PFSK-1 (cell line): Measurements from ENCODE around the gene TRPM2.

Experiments used
- FOXP2 ChIP-seq: optimal IDR thresholded peaks from 2 replicates; pipeline ENCODE3; 2011; ENCODE audit warnings: borderline replicate concordance, control low read depth, inconsistent platforms; ENCODE audit not compliant: insufficient read depth; ENCODE audit errors: extremely low read length, extremely low read depth
- POLR2AphosphoS5 ChIP-seq: IDR thresholded peaks from 2 replicates; pipeline ENCODE4 v1.6.1; 2012; ENCODE audit warnings: low read depth, mild to moderate bottlenecking, control low read depth, low read length, moderate library complexity
- SIN3A ChIP-seq: IDR thresholded peaks from 2 replicates; pipeline ENCODE4 v1.6.1; 2012; ENCODE audit warnings: mild to moderate bottlenecking, low read length, moderate library complexity, borderline replicate concordance; ENCODE audit not compliant: insufficient read depth
- TAF1 ChIP-seq: IDR thresholded peaks from 2 replicates; pipeline ENCODE4 v1.6.1; 2012; ENCODE audit warnings: low read length, control low read depth, borderline replicate concordance; ENCODE audit not compliant: insufficient read depth
- TF ChIP-seq, protein P1 (sequence below), 2 experiments: IDR thresholded peaks; 2 replicates each; pipeline versions ENCODE4 v1.6.1 to v1.8.0; 2011 to 2012; ENCODE audit warnings: low read depth in 2 of 2, low read length in 2 of 2, control low read depth in 1 of 2, inconsistent platforms in 1 of 2, mild to moderate bottlenecking in 1 of 2, moderate library complexity in 1 of 2; ENCODE audit not compliant: insufficient read depth in 1 of 2

TRPM2 gene

DNA sequence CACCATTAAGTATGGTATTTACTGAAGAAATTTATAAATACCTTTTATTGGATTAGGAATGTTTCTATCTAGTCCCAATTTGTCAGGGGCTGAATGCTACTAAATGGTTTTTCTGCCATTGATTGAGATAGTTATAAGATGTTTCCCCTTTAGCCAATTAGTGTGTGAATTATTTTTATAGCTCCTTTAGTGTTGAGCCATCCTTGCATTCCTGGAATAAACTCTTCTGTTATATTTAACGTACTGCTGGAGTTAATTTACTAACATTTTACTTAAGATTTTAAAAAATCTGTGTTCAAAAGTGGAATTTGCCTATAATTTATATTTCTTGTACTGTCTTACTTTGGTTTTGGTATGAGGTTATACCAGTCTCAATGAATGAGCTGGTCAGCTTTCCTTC is 76.5 kb downstream of the TRPM2 start:
- TF ChIP-seq SIN3A (no peak), TAF1 (no peak), FOXP2 (no peak), POLR2AphosphoS5 (no peak)
- TF ChIP-seq, protein P1, sequence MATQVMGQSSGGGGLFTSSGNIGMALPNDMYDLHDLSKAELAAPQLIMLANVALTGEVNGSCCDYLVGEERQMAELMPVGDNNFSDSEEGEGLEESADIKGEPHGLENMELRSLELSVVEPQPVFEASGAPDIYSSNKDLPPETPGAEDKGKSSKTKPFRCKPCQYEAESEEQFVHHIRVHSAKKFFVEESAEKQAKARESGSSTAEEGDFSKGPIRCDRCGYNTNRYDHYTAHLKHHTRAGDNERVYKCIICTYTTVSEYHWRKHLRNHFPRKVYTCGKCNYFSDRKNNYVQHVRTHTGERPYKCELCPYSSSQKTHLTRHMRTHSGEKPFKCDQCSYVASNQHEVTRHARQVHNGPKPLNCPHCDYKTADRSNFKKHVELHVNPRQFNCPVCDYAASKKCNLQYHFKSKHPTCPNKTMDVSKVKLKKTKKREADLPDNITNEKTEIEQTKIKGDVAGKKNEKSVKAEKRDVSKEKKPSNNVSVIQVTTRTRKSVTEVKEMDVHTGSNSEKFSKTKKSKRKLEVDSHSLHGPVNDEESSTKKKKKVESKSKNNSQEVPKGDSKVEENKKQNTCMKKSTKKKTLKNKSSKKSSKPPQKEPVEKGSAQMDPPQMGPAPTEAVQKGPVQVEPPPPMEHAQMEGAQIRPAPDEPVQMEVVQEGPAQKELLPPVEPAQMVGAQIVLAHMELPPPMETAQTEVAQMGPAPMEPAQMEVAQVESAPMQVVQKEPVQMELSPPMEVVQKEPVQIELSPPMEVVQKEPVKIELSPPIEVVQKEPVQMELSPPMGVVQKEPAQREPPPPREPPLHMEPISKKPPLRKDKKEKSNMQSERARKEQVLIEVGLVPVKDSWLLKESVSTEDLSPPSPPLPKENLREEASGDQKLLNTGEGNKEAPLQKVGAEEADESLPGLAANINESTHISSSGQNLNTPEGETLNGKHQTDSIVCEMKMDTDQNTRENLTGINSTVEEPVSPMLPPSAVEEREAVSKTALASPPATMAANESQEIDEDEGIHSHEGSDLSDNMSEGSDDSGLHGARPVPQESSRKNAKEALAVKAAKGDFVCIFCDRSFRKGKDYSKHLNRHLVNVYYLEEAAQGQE (IDR thresholded peaks at IDR 0.05; ENCODE audit: insufficient read depth in 1 of 2, low read depth in 2 of 2, low read length in 2 of 2), result no peak

DNA sequence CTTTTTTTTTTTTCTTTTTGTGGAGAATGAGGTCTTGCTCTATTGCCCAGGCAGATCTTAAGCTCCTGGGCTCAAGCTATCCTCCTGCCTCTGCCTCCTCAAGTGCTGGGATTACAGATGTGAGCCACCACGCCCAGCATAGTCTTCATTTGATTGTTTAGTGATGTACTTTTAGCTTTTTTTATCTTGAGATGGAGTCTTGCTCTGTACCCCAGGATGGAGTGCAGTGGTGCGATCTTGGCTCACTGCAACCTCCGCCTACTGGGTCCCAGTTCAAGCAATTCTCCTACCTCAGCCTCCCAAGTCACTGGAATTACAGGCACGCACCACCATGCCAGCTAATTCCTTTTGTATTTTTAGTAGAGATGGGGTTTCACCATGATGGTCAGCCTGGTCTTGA is 77.9 kb downstream of the TRPM2 start:
- TF ChIP-seq TAF1, result no peak
- TF ChIP-seq SIN3A, result no peak
- TF ChIP-seq POLR2AphosphoS5, result no peak
- TF ChIP-seq FOXP2, result no peak
- TF ChIP-seq, protein P1 (IDR thresholded peaks at IDR 0.05; ENCODE audit: insufficient read depth in 1 of 2, low read depth in 2 of 2, low read length in 2 of 2), result no peak

DNA sequence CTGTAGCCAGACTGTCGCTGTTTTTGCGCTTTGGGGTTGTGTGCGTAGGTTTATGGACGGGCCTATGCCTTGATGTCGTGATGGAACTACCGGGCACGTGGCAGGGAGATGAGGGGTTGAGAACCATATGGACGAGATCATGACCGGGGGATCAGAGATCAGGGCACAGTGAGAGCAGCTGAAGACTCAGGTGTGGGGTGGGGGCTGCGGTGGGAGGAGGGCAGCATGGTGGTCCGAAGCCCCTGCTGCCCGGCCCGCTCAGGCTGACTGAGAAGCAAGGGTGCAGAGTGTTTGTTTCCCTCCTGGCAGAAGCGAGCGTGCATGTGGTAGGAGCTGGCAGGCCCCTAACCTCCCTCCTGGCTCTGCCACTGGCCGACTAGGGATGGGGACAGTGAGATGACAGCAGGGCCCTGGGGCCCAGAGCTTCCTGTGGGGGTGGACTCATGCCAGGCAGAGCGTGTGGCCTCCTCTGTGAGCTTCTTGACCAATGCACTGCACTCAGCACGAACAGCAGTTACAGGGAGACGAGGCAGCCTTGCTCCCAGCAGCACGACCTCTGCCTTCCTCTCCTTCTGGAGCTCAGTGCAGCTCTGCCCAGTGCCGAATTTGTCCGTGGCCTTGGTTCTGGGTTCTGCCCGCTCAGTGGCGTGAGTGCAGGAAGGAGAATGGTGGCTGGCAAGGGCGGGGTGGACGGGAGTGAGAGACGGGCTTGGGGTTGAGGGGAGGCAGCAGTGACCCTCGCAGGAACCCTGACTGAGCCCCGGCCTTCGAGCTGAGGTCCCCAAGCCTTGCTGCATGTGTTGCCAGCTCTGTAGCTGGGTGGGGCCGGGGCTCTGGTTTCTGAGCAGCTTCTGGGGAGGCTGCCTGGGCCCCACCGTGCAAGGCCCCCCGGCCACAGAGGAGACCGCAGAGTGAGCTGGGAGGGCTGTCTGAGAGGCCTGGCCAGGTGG is 79.7 kb downstream of the TRPM2 start:
- TF ChIP-seq FOXP2 (no peak), SIN3A (no peak), TAF1 (no peak), POLR2AphosphoS5 (no peak)
- TF ChIP-seq, protein P1 (IDR thresholded peaks at IDR 0.05; ENCODE audit: insufficient read depth in 1 of 2, low read depth in 2 of 2, low read length in 2 of 2), result no peak

DNA sequence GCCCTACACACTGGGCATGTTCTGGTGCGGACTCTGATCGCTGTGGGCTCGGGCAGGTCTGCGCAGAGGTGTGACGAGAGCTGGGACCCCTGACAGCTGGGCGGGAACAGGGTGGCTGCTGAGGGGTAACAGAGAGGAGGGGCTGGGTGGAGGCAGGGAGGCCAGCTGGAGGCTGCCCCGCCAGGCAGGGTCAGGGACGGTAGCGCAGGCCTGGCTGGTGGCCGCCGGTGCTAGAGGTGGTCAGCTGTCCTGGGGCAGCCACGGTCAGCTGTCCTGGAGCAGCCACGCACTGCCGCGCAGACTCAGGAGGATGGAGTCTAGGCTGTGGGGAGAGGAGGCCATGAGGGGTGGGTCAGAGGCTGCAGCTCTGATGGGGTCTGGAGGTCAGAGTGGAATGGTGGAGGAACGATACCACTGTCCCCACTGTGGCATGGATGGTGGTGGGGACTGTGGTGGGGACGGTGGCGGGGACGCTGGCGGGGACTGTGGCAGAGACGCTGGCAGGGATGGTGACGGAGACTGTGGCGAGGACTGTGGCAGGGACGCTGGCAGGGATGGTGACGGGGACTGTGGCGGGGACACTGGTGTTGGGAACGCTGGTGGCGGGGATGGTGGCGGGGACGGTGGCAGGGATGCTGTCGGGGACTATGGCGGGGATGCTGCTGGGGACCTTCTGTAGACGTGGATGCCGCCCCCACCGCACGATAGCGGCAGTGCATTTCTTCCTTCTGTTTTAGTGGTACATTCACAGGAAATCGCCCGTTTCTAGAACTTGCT is 80.6 kb downstream of the TRPM2 start:
- TF ChIP-seq, protein P1 (IDR thresholded peaks at IDR 0.05; ENCODE audit: insufficient read depth in 1 of 2, low read depth in 2 of 2, low read length in 2 of 2), result no peak
- no peak for TF ChIP-seq SIN3A
- TF ChIP-seq FOXP2, result no peak
- TF ChIP-seq TAF1, result no peak
- no peak for TF ChIP-seq POLR2AphosphoS5
